ENCODE results near the gene CDHR3. TPM values are rescaled to one million over a fixed set of nuclear protein-coding genes. Genes with fewer than 3 reads are reported as not detected.

CDHR3 gene
- total RNA-seq, 1 donor from 2014 or later = 2.3 TPM

DNA sequence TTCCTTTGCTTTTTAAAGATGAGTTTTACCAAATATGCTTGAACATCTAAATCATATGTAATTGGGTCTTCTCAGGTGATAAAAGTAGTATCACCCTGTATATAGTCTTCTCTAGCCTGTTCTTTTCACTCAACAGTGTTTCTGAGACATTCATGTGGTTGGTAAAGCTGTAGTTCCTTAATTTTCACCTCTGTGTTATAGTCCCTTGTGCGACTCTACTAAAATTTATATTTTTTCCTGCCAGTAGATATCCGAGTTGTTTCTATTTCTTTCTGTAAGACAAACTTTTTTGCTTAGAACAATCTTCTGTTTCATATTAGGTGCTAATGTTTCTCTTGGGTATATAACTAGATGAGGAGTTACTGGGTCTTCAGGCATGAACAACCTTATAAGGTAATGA, 113.5 kb downstream of the CDHR3 start:
- Mint-ChIP-seq H3K4me3 (ENCODE audit: unreplicated experiment) (no peak overlapping the region), H3K4me1 (ENCODE audit: unreplicated experiment) (no peaks in the 10 kb centered on the region), H3K9me3 (ENCODE audit: unreplicated experiment) (no peaks in the 10 kb centered on the region), H3K36me3 (ENCODE audit: unreplicated experiment) (no peaks in the 10 kb centered on the region), H3K27me3 (ENCODE audit: unreplicated experiment) (peaks cover 13% of the 10 kb centered on the region), H3K27ac (ENCODE audit: unreplicated experiment) (no peak overlapping the region)
- no peak for DNase-seq (ENCODE audit: extremely low spot score, unreplicated experiment)
- TF ChIP-seq, protein P1, sequence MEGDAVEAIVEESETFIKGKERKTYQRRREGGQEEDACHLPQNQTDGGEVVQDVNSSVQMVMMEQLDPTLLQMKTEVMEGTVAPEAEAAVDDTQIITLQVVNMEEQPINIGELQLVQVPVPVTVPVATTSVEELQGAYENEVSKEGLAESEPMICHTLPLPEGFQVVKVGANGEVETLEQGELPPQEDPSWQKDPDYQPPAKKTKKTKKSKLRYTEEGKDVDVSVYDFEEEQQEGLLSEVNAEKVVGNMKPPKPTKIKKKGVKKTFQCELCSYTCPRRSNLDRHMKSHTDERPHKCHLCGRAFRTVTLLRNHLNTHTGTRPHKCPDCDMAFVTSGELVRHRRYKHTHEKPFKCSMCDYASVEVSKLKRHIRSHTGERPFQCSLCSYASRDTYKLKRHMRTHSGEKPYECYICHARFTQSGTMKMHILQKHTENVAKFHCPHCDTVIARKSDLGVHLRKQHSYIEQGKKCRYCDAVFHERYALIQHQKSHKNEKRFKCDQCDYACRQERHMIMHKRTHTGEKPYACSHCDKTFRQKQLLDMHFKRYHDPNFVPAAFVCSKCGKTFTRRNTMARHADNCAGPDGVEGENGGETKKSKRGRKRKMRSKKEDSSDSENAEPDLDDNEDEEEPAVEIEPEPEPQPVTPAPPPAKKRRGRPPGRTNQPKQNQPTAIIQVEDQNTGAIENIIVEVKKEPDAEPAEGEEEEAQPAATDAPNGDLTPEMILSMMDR (IDR thresholded peaks at IDR 0.05) = no peak

DNA sequence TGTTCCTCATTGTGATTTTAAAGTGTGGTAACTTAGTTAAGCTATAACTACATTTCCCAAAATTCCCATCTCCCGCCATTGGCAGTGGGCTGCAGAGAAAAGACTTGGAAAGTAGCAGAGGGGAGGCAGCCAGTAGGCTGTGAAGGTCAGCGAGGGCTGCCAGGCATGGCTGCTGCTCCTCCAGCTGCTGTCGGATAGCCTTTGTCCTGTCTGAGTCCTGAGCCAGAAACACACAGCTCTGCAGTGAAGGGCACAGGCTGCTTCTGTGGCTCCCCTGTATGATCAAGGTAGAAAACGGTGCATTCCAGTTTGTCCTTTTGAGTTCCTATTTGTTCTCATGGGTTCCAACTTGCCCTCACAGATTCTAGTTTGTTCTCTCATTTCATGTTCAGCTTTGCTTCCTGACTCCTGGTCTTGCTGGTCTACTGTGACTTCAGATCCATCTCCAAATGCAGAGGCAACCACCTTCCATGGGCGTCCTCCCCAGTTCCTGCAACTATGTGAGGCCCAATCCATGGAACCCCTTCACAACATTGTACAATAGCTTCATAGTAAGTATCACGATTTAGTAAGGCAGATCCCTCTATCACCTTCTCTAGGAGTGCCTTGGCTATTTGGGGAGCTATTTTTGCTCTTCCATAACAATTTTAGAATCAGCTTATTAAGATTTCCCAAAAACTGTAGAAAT, 117.4 kb downstream of the CDHR3 start:
- Mint-ChIP-seq H3K27me3 (ENCODE audit: unreplicated experiment) (peaks cover 11% of the 10 kb centered on the region), H3K36me3 (ENCODE audit: unreplicated experiment) (no peaks in the 10 kb centered on the region), H3K9me3 (ENCODE audit: unreplicated experiment) (no peaks in the 10 kb centered on the region), H3K4me3 (ENCODE audit: unreplicated experiment) (no peak overlapping the region), H3K4me1 (ENCODE audit: unreplicated experiment) (no peaks in the 10 kb centered on the region), H3K27ac (ENCODE audit: unreplicated experiment) (no peak overlapping the region)
- no peak for DNase-seq (ENCODE audit: extremely low spot score, unreplicated experiment)
- TF ChIP-seq, protein P1 (IDR thresholded peaks at IDR 0.05) = no peak

DNA sequence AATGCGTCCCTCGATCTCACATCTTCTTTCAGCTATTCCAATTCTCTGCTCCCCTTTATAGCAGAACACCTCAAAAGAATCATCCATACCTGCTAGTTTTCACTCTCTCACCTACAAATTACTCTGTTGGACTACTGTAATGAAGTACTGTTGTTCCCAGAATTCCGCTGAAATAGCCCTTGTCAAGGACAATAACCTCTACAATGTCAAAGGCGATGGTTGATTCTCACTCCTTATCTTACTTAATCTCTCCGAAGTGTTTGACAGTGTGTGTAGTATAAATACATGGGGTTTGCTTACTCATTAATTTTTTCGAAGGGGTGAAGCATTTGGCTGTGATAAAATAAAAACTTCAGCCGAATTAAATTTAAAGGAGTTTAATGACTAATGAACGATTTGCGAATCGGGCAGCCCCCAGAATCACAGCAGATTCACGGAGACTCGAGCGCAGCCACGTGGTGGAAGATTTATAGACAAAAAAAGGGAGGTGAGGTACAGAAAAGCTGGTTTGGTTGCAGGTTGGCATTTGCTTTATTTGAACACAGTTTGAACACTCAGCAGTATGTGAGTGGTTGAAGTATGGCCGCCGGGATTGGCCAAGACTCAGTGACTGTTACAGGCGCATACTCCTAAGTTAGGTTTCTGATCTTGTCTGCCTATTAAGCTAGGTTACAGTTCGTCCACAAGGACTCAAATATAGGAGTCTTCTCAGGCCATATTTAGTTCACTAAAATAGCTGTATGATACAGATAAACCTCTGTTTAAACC, 119.2 kb downstream of the CDHR3 start:
- Mint-ChIP-seq H3K4me1 (ENCODE audit: unreplicated experiment) (no peaks in the 10 kb centered on the region), H3K27me3 (ENCODE audit: unreplicated experiment) (peaks cover 2% of the 10 kb centered on the region), H3K27ac (ENCODE audit: unreplicated experiment) (no peak overlapping the region), H3K4me3 (ENCODE audit: unreplicated experiment) (no peak overlapping the region), H3K36me3 (ENCODE audit: unreplicated experiment) (peaks cover 2% of the 10 kb centered on the region), H3K9me3 (ENCODE audit: unreplicated experiment) (no peaks in the 10 kb centered on the region)
- DNase-seq (ENCODE audit: extremely low spot score, unreplicated experiment) = no peak
- TF ChIP-seq, protein P1 (IDR thresholded peaks at IDR 0.05) = no peak

Other genes with a start within 250 kb of the CDHR3 start
- 12.6 and 14.2 TPM in 2 replicates for gene ATXN7L1, start 86.7 kb upstream of the CDHR3 start, total RNA-seq
- gene SYPL1, start 149.0 kb downstream of the CDHR3 start, total RNA-seq = 80.9 and 85.4 TPM in 2 replicates